ENCODE measurements around the gene PRPF19. TPM values are rescaled to one million over a fixed set of nuclear protein-coding genes. Genes with fewer than 3 reads are reported as not detected.
A peak's percentile ranks its signal among the peaks of the same experiment; 100 is the strongest.

PRPF19 gene
- total RNA-seq, 1 donor from 2014 or later, result 68.3 TPM

DNA sequence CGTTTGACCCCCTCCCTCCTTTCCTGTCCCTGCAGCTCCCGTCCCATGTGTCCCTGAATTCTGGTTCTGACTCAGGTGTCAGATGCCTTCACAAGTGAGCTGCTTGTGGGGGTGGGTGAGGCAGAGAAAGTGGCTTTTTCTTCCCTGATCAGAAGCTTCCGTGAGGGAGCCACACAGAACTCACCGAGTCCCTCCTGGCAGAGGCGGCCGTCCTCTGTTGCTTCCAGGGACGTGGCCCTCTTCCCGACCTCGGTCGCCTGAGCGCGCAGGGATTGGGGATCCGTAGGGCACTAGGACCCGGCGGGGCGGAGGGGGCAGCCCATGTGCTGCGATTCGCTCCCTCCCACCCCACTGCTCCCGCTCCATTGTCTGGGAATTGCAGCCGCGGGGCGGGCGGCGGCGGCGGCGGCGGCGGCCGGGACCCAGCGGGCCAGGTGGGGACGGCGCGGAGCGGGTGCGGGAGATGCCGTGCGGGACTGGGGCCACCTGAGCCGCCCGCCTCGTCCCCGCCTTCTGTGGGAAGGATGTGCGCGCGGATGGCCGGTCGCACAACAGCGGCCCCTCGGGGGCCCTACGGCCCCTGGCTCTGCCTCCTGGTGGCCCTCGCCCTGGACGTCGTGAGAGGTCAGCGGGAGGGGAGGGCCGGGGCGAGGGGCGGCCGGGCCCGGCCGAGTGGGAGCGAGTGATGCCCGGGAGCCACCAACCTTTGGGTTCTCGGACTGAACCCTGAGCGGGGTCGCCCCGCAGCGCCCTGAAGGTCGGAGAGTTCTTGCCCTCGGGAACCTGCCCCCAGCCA is 17.9 kb upstream of the PRPF19 start, which contains the start of gene TMEM132A:
TMEM132A (plus strand) TSS at position 351 of the 796 bp plus-strand sequence; CDS start at position 525, 174 bp downstream.
- DNase-seq (ENCODE audit: low spot score), result peak; percentile 76

DNA sequence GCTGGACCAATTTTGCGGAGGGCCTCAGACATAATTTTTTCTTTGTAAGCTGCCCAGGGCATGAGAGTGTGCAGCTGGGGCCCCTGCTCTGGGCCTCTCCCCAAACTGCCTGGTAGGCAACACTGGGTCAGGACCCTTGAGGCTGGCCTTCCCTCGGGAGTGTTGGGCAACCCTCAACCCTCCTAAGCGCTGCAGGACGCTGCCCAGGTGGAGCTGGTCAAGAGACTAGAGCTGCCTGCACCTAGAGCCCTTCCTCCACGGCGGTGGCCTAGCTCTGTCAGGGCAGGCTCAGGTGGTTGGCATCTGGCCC is 17.4 kb upstream of the PRPF19 start:
- DNase-seq (ENCODE audit: low spot score), result no peak

DNA sequence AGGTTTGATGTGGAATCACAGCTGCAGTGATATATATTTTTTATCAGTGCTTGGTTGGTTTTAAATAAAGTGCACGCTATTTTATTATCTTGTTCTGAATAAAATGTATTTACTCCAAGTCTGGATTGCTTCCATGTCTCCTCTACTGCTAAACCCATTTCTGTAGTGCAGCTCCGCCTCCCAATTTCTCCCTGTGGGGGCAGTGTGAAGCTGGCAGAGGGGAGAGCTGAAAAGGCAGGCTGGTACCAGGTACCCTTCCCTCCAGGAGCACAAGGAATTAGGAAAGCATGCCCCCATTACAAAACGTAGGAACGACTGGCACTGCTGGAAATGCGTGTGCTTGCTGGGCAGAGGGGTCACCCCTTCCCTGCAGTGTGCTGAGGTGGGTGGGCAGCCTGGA is 16.9 kb upstream of the PRPF19 start:
- no peak for DNase-seq (ENCODE audit: low spot score)

DNA sequence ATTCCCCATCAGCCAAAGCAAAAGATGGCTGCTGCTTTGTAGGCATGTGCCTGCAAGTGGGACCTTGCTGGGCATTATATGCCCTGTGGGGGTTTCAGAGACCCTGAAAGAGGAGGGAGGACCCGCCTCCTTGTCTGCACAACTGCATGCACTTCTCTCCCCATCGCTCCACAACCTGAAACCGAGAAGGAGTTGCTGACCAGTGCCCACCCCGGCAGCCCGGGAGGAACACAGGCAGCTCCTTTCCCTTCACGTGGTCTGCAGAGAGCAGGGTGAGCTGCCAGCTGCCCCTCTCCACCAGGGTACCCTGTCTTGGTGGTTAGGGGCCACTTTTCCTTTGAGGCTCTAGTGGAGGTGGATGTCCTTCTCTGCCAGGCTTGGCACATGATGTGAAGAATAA is 16.5 kb upstream of the PRPF19 start:
- no peak for DNase-seq (ENCODE audit: low spot score)

DNA sequence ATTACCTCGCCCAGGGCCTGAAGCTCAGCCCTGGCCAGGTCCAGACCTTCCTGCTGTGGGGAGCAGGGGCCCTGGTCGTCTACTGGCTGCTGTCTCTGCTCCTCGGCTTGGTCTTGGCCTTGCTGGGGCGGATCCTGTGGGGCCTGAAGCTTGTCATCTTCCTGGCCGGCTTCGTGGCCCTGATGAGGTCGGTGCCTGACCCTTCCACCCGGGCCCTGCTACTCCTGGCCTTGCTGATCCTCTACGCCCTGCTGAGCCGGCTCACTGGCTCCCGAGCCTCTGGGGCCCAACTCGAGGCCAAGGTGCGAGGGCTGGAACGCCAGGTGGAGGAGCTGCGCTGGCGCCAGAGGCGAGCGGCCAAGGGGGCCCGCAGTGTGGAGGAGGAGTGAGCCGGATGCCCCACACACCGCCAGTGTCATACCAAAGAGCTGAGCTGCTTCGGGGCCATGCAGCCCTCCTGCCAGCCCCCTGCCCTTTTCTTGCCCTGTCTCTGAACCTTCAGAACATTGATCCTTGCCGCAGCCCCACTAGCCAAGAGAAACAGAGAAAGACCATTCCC is 15.5 kb upstream of the PRPF19 start:
- DNase-seq (ENCODE audit: low spot score), result no peak

DNA sequence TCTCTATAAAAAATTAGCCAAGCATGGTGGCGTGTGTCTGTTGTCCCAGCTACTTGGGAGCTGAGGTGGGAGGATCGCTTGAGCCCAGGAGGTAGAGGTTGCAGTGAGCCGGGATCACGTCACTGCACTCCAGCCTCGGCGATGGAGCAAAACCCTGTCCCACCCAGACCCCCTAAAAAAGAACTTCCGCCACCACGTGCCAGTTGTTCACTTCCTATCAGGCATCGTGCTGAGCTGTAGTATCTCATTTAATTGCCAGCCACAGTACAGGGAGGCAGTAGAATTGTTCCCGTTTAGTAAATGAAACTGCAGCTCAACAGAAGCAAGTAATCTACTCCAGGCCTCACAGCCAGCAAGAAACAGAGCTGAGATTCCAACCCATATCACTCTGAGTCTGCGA is 14.9 kb upstream of the PRPF19 start:
- no peak for DNase-seq (ENCODE audit: low spot score)

DNA sequence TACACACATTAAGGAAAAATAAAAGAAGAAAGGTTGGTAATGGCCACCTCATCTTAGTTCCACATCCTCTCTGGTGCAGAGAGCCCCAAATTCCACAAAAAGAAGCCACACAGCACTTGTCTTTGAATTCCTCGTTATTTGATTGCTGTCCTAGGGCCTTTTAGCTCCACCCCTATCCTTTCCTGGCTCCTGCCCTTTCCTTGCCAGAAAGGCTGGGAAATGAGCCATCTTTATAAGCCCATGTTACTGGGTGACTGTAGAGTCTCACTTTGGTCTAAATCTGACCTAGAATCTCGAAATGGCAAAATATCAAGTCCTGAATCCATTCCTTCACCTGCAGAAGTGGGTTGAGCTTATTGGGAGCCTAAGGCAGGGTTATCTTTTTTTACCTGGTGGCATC is 13.6 kb upstream of the PRPF19 start:
- no peak for DNase-seq (ENCODE audit: low spot score)

DNA sequence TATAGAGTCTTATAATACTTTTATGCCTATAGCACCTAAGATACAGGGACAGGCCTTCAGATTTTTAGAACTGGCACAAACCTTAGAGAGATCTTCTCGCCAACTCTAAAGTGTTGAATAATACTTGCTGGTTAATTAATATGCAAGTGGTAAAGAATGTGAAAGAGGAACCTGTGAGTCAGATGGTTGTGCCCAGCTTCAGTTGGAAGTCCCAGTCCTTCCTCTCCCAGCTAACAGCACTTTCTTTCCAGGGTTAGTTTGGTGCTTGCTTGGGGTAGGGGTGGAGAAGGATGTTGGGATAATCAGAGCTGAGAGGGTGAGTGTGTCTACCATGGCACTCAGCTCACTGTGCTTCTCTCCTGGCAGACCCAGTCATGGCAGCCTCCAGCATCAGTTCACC is 12.9 kb upstream of the PRPF19 start:
- no peak for DNase-seq (ENCODE audit: low spot score)

DNA sequence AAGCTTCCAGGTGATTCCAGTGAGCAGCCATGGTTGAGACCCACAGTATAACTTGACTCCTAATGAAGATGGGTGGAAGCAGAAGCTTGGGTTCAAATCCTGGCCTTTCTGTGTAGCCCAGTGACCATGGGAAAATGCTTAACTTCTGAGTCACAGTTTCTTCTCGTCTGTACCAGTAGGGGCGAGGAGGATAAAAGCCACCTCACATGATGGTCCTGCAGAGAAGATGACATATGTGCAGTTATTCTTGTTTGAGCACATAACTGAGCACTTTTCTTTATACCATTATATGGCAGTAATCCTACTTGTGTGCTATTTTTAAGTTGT is 12.5 kb upstream of the PRPF19 start:
- no peak for DNase-seq (ENCODE audit: low spot score)

DNA sequence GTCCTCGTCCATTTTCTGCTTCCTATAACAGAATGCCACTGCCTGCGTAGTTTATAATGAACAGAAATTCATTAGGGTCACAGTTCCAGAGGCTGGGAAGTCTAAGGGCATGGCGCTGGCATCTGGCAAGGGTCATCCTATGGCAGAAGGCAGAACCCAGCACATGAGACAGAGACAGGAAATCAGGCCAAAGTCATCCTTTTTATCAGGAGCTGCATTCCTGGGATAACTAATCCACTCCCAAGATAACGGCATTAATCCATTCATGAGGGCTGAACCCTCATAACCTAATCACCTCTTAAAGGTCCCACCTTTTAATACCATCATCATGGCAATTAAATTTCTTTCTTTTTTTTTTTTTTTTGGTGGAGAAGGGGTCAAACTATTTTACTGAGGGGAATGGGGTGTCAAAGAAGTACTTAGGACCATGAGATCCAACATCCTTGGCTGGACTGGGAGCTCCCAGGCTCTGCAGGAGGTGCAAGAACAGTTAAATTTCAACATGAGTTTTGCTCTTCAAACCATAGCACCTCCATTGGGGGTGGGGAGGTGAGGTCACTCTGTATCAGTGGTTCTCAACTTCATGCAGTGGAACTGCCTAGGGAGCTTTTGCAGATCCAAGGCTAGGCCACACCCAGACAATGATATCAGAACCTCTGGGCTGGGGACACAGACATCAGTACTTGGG is 12.0 kb upstream of the PRPF19 start:
- DNase-seq (ENCODE audit: low spot score), result no peak

DNA sequence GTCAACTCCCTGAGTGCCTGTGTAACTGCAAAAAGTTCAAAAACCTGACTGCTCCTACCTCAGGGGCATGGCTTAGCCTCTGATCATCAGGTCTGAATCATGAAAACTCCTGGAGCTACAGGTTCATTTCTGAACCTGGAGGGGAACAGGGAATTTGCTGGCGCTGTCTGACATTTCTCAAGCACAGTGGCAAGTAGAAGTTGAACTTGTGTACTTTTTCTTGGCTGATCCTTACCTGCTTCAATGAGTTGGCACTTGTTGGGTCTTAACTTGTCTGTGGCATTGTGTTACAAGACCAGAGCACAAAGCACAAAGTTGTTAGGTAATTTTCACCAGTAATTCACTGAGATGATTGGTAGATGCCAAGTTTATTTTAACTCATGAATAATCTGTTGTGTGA is 10.9 kb upstream of the PRPF19 start:
- no peak for DNase-seq (ENCODE audit: low spot score)

DNA sequence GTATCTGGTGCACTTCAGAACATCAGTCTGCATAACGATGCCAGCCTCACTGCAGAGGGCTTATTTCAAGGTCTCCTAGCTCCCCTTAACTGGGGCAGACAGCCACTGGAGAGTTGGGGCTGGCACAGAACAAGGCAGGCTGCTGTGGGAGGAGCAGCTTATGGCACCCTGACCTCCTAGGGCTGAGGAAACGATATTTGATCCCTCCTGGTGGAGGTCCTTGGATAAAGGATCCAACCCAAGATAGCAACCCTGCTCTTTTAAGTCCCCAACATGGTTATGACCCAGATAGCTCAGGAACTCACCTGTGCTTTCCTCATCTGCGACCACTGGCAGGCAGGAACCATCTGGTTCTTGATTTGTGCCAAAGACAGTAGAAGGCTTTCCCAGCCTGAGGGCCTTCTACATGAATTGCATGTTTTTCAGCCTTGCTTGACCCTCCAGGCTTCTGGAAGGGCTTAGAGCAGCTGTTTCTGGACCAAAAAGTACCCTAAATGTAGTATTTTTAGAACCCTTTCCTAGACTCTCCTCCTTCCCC is 10.4 kb upstream of the PRPF19 start:
- DNase-seq (ENCODE audit: low spot score), result no peak

DNA sequence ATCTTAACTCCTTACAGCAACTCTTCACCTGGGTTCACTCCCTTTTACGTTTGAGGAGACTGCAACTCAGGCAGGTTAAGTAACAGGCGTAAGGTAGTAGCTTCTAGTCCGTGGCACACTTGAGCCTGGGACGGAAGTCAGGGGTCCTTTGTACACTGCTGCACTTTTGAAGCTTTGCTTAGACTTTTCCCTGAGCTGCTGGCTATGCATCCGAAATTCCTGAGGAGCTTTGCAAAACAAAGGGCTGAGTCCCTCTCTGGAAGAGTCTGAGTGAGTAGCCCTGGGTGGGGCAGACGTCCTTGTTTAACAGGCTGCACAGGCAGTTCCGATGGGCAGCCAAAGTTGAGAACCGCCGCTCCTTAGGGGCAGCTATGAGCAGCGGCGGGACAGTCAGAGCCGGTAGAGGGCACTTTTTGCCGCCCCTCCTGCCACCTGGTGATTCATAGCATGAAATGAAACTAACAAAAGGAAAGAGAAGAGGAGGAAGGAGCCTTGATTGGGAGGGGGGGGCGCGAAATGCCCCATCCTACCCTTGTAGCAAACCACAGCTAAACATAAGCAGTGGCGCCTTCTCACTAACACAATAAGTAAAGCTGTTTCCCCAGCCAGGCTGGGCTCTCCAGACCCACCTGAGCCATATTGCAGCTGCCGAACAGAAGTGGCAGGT is 9.0 kb upstream of the PRPF19 start:
- DNase-seq (ENCODE audit: low spot score), result peak; percentile 89

DNA sequence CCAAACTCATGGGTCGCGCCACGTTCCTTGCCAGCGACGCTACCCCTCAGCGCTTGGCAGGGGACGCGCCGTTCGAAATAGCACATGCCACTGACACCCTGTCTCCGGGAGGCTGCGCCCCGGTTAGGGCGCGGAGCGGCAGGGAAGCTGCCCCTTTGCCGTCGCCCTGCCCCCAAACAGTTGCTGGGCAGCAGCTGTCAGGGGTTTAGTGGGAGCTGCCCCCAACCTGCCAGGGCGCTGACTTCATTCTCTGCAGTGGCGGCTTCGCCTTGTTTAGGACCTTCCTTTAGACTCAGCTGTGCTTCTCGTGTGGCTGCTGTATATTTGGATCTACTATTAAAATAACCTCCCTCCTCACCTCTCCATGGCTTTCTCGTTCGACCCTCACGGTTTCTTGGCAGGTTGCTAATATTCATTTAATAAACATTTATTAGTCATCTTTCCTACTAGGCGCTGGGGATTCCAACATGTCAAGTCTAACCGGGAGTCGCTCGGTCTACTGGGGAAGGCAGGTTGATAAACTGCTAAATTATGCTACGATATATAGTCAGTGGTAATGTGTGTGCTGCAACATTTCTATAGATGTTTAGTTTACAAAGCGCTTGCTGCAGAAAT is 8.4 kb upstream of the PRPF19 start:
- no peak for DNase-seq (ENCODE audit: low spot score)

DNA sequence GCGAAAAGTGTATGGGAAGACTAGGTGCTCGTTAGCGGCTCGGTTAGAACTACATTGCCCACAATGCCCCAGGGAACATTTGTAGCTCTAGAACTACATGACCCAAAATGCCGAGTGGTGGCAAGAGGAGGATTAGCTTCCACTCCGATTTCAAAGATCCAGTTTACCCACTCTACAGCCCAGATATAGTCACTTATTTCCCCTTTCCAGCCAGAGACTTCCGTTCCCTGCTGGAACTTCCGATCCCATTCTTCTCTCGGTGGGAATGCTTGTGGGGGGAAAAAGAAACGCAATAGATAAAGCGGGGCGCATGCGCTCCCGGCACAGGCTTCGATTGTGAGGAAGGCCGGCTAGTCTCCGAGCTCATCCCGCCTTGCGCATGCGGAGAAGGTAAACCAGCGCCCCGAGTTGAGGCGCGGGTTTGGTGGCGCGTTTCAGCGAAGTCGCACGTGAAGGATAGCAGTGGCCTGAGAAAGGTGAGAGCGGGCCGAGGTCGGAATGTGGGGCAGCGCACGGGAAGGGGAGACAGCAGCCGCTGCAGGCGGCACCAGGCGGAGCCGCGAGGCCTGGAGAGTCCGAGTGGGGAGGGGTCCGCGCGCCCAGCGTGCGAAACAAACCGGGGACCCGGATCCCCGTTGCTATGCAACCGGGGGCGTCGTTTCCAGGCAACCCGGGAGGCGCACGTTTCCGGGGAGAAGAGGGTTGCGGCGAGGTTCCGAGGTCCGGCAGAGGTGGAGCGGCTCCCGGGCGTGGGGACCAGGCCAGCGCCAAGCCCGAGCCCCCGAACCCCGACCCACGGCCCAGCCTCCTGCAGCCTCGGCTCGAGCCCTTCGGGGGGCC is 7.6 kb upstream of the PRPF19 start, which contains the start of gene TMEM109:
TMEM109 (plus strand) TSS at position 366 of the 840 bp plus-strand sequence. CDS start 5,536 bp downstream, outside the sequence.
- peak; percentile 95 for DNase-seq (ENCODE audit: low spot score)

DNA sequence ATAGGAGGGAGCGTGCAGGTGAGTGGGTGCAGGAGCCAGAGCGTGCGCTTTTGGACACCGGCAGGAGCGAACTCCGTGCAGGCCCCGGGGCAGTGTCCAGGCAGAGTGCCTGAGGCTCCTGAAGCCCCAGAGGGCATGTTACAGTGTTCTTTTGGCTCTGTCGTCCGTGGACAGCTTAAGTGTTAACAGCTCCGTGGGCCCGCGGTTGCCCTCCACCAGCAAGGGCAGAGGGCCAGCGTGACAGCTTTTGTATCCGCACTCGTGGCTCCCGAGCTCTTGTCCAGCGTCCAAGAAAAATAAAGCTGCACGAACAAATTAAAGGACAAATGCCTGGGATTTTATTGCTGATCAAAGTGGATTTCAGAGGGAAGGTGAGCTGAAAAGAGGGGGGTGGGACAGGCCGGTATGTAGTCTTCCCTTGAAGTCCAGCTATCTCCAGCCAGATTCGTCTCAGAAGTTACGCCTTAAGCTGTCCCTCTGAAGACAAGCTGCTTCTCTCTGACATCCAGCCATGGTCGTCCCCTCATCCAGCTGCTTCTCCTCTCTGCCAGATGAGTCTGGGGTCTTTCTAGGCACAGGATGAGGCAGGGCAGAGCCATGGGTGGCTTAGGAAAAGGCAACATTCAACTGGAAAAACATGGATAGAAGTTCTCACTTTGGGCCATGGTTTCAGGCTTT is 6.6 kb upstream of the PRPF19 start:
- peak; percentile 74 for DNase-seq (ENCODE audit: low spot score)

DNA sequence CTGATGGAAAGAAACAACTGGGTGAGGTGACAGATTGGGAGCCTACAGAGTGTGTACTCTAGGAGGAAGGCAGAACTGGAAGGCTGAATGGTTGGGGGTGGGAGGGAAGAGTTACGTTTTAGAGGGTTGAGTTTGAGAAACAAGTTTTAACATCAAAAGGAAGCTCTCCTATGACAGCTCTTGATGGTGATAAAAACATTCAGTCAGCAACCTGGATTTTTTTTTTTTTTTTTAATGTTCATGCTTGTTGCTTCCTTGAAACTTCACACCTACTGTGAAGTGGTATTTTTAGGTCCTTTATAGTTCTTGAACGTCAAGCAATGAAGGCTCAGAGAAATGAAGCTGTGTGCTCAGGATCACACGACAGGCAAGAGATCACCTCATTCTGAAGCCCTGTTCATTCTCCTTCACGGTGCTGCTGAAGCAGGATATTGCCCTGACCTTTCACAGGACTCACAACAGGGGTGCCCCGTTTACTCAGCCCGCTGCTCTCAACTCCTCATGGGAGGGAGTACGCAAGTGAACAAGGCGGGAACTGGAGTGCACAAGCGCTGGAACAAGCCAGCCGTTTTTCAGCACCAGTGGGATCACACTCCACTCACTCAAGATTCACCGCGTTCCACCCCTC is 6.0 kb upstream of the PRPF19 start:
- no peak for DNase-seq (ENCODE audit: low spot score)

DNA sequence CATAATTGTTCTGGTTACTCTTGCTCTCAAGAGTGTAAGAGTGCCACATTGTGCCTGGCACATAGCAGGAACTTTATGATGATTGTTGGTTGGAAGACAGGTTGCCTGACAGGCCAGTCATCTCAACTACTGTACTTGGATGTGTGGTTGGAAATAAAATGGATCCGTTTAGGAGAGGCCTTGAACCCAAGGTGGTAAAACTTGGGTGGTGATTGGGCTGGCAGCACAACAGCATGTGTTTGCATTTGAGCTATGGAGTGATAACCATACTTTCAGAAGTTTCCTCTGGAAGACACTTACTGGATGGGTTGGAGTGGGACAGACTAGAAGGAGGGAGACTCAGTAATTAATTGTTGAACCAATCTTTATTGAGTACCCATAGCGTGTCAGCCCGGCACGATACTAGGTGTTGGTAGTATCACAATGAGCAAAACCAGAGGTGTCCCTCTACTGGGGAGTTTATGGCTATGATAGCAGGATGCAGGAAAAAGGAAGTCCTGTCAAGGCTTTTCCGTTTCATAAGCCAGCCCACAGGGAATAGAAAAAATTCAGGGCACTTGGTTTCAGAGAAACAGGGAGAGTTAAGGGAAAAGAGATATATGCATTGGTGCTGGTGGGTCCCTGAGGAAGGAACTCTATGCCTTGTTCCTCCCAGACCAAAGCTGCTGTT is 4.5 kb upstream of the PRPF19 start:
- peak; percentile 64 for DNase-seq (ENCODE audit: low spot score)

DNA sequence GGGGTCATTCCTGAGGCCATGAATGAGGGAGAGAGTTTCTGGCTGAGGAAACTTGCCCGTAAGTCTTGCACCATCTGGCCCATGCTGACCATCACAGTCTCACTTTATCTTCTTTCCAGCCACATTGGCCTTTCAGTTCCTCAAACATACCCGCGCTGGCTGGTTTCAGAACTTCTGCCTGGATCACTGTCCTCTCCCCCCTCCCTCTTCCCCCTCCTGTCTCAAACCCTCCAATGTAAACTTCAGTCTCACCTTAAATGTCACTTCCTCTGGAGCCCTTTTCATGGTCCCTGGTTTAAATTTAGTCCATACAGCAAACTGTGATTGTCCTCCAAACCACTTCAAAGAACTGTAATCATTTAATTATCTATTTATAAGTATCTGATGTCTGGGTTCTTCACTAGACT is 3.9 kb upstream of the PRPF19 start:
- peak; percentile 39 for DNase-seq (ENCODE audit: low spot score)
